Stimulated activated CD8-positive, alpha-beta memory T cell treated with anti-CD3 and anti-CD28 coated beads, Interleukin-2, amount 100 ng/mL, for 1 hour (primary cell): ENCODE measurements around the gene RHOV.

Source experiments
- DNase-seq, 2 donors: peaks; one replicate each; pipeline ENCODE4 v3.0.0-alpha.2; 2020; ENCODE audit warnings: low read depth in 2 of 2

Gene RHOV

GRCh38 chr15:40904552-40905201 lies 30.6 kb upstream of the RHOV start:
- DNase-seq: no peak

GRCh38 chr15:40902605-40903561 lies 28.8 kb upstream of the RHOV start:
- no peak for DNase-seq

- DNase-seq: no peak
Measured at GRCh38 chr15:40901053-40901443, 27.0 kb upstream of the RHOV start.

GRCh38 chr15:40900256-40901052 lies 26.4 kb upstream of the RHOV start:
- DNase-seq: no peak

GRCh38 chr15:40899536-40900207 lies 25.6 kb upstream of the RHOV start:
- no peak for DNase-seq

GRCh38 chr15:40894681-40895448 lies 20.8 kb upstream of the RHOV start:
- no peak for DNase-seq

GRCh38 chr15:40893733-40894680 lies 20.0 kb upstream of the RHOV start, which contains the start of gene VPS18:
VPS18 (plus strand) TSS chr15:40894450; CDS start chr15:40894769, 319 bp downstream.
- DNase-seq: peak; percentile 97 to 99

- DNase-seq: no peak
Measured at GRCh38 chr15:40893019-40893670, 19.1 kb upstream of the RHOV start.

GRCh38 chr15:40892447-40893012 lies 18.5 kb upstream of the RHOV start:
- DNase-seq: no peak

- no peak for DNase-seq
Measured at GRCh38 chr15:40891810-40892446, 17.9 kb upstream of the RHOV start.

GRCh38 chr15:40891138-40891537 lies 17.1 kb upstream of the RHOV start:
- no peak for DNase-seq

- no peak for DNase-seq
Measured at GRCh38 chr15:40889112-40889511, 15.1 kb upstream of the RHOV start.

- DNase-seq: no peak
Measured at GRCh38 chr15:40886586-40886985, 12.6 kb upstream of the RHOV start.

- DNase-seq: no peak
Measured at GRCh38 chr15:40881351-40881750, 7.3 kb upstream of the RHOV start.

GRCh38 chr15:40879609-40880008 lies 5.6 kb upstream of the RHOV start:
- no peak for DNase-seq

GRCh38 chr15:40878785-40879184 lies 4.8 kb upstream of the RHOV start:
- DNase-seq: no peak

GRCh38 chr15:40877694-40878093 lies 3.7 kb upstream of the RHOV start:
- DNase-seq: no peak

GRCh38 chr15:40875991-40876730 lies 2.1 kb upstream of the RHOV start:
- DNase-seq: no peak
